Measurements from ENCODE around the gene APIP.

Gene APIP

DNA sequence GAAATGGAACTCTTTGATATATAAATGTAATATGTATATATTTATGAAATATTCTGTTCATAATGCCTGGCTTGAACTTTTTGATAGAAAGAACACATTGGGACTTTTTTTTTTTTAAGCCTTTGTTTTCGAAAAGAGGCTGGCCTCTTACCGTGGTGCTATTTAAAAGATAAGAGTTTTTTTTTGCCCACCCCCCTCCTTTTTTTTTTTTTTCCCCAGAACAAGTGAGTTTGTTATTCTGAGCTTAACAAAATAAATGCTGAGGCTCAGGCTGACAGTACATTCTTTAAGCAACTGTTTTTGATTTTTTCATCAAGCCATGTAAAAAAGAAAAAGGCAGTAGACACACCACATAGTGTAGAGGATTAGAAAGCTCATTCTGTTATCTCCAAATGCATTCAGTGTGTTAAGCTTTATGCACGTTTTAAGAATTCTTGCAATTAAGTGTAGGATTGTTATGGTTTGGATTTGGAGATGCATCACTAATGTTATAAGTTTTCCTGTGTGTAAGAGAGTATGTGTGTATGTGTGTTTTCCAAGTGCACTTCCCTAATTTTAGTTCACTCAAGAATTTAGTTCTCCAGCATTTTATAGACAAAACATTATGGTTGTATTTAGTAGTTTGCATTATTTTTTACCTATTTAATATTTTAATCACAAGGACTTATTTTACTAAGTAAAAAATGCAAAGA is 12.2 kb upstream of the APIP start:
- no peak for DNase-seq (ENCODE audit: extremely low spot score)
- POLR2A ChIA-PET = no interaction called here
- CTCF ChIA-PET = interaction anchor here (1.9 to 6.3 kb wide), 2 partner anchors 10 to 462 kb away, joined by 5 to 107 read pairs; no protein-coding TSS in a partner anchor
- no peak for TF ChIP-seq CTCF (IDR thresholded peaks at IDR 0.05; ENCODE audit: control extremely low read depth, extremely low read depth, low read depth, missing control alignments)

GRCh38 chr11:34926831-34927132 is 10.6 kb upstream of the APIP start:
- POLR2A ChIA-PET = no interaction called here
- CTCF ChIA-PET = interaction anchor here (0.7 to 6.3 kb wide), 37 partner anchors 9 to 705 kb away, joined by 3 to 107 read pairs (median 4); no protein-coding TSS in a partner anchor
- no peak for TF ChIP-seq CTCF (IDR thresholded peaks at IDR 0.05; ENCODE audit: control extremely low read depth, extremely low read depth, low read depth, missing control alignments)
- DNase-seq (ENCODE audit: extremely low spot score) = no peak

DNA sequence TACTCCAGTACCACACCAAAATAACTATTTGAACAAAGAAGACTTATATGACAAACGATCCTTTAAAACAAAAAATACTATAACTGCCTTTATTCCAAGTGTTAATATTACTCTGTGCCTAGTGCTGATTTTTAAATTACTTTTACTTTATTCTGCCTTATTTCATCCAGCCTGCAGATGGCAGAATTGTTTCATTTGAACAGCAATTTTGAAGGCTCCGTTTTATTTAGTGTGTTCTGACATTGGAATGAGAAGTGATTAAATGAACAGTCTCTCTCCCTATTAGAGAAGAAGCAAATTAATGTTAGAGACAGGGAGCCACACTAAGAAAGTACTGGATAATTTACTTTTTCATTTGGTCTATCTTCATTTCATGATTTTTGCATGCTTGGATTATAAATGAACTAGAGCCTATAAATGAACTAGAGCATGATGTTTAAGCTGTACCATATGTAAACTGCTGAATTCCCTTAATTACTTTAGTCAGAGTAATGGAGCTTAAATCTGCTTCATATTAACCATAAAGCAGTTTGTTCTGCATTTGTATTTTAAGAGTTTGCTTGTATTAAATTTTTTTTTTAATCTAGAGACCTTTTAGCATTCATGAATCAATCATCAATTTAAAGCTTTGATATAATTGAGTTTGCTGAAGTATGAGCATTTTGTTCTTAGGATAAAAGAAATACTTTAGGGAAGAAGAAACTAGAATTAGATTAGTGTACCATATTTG is 10.1 kb upstream of the APIP start:
- ChIA-PET CTCF (interaction anchor here (0.7 to 6.3 kb wide), 39 partner anchors 9 to 706 kb away, joined by 3 to 107 read pairs (median 4); no protein-coding TSS in a partner anchor), POLR2A (no interaction called here)
- peak; percentile 58 for TF ChIP-seq CTCF (IDR thresholded peaks at IDR 0.05; ENCODE audit: control extremely low read depth, extremely low read depth, low read depth, missing control alignments)
- no peak for DNase-seq (ENCODE audit: extremely low spot score)

DNA sequence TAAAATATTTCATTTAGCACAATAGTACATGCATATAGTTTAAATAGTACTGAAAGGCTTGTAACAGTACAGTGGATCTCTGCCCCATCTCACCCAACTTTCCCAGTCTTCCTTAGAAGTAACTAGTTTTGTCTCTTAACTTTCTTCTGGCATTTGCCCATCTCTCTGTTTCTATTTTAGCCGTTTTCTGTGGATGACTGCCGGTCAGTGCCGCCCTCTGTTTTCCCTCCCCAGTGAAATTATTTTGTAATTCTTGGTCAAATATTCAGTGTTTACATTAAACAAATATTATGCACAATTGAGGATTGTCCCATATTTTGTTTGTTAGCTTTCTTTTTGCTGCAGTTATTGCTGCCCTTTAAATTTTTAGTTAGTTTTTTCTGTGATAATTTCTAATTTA is 8.5 kb upstream of the APIP start:
- no peak for DNase-seq (ENCODE audit: extremely low spot score)
- ChIA-PET POLR2A (no interaction called here), CTCF (interaction anchor here (0.8 to 6.3 kb wide), 14 partner anchors 8 to 488 kb away, joined by 3 to 107 read pairs (median 4); partner anchors contain the start of gene PDHX)
- no peak for TF ChIP-seq CTCF (IDR thresholded peaks at IDR 0.05; ENCODE audit: control extremely low read depth, extremely low read depth, low read depth, missing control alignments)

DNA sequence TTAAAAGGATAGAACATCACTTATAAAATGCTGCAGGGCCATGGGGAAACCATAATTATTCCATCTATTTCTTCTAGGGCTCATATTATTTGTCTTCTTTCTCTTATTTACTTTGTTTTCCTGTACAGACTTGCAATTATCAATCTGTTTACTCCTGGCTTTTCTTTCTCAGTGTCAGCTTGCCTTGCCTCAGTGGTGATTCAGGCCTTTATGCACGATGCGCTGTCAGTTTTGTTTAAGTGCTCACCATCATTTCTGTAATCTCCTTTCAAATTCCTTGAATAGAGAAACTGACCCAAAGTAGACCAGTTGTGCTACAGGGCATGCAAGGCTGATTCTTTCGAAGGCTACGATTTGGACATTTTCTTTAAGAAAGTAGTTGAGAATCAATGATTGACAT is 5.0 kb upstream of the APIP start:
- ChIA-PET POLR2A (no interaction called here), CTCF (interaction anchor here (2.1 kb wide), 1 partner anchor 12 kb away, joined by 5 read pairs; no protein-coding TSS in a partner anchor)
- no peak for DNase-seq (ENCODE audit: extremely low spot score)

More for the DNA sequence above, 5.0 kb upstream of the APIP start:
- TF ChIP-seq CTCF (IDR thresholded peaks at IDR 0.05; ENCODE audit: control extremely low read depth, extremely low read depth, low read depth, missing control alignments) = no peak

Data from GM10248 (cell line).